Measurements from ENCODE around the gene KCNJ16.

The KCNJ16 gene

DNA sequence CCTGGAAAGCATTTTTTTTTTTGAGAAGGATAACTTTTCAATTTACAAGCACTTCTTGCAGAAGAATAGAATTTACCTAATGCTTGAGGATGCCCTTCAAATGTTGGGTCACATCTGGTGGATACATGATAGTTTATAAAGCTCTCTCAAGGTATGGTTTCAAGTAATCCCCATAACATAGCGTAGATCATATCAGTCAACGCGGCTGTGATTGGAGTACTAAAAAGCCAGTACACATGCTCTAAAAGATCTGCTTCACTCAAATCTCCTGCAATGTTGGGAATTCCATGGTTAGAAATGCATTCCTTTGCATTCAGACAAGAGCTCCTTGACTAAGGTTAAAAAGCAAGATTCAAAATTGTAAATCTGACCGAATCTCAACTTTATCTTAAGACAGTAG, 3.9 kb upstream of the KCNJ16 start:
- no peak for TF ChIP-seq ZFX (IDR thresholded peaks at IDR 0.05)
- TF ChIP-seq, protein P1, sequence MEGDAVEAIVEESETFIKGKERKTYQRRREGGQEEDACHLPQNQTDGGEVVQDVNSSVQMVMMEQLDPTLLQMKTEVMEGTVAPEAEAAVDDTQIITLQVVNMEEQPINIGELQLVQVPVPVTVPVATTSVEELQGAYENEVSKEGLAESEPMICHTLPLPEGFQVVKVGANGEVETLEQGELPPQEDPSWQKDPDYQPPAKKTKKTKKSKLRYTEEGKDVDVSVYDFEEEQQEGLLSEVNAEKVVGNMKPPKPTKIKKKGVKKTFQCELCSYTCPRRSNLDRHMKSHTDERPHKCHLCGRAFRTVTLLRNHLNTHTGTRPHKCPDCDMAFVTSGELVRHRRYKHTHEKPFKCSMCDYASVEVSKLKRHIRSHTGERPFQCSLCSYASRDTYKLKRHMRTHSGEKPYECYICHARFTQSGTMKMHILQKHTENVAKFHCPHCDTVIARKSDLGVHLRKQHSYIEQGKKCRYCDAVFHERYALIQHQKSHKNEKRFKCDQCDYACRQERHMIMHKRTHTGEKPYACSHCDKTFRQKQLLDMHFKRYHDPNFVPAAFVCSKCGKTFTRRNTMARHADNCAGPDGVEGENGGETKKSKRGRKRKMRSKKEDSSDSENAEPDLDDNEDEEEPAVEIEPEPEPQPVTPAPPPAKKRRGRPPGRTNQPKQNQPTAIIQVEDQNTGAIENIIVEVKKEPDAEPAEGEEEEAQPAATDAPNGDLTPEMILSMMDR (conservative IDR thresholded peaks at IDR 0.05): no peak
- H3K27ac ChIP-seq: no peak overlapping the region

GRCh38 chr17:70071620-70072019, 3.4 kb upstream of the KCNJ16 start:
- TF ChIP-seq, protein P1 (conservative IDR thresholded peaks at IDR 0.05): no peak
- TF ChIP-seq ZFX (IDR thresholded peaks at IDR 0.05): no peak
- H3K27ac ChIP-seq: no peak overlapping the region

DNA sequence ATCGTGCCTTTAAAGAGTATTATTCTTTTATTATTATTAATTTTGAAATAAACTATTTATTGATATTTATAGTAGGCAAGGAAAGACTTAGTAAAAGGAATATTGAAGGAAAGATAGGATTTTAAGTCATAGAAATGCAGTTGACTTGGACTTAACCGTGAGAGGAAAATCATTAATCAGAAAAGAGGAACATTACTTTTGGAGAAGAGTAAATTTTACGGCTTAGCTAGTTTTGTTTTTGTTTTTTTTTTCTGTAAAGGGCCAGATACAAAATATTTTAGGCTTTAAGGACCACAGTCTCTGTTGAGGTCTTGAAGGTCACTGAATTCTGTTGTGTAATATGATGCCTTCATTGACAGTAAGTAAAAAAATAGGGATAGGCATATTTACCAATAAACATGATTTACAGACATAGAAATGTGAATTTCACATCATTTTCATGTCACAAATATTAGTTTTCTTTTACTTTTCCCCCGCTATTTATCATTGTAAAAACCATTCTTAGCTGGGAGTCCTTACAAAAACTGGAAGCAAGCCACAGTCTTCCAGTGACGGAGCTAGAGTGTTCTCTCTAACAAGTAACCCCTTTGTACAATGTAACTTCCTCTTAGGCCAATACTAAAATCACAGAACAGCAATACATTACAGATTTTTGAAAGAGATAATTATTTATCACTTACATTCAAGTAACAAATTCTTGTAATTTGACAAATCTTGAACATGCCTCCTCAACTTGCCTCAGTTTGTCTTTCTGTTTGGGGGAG, 2.3 kb upstream of the KCNJ16 start:
- TF ChIP-seq ZFX (IDR thresholded peaks at IDR 0.05): no peak

DNA sequence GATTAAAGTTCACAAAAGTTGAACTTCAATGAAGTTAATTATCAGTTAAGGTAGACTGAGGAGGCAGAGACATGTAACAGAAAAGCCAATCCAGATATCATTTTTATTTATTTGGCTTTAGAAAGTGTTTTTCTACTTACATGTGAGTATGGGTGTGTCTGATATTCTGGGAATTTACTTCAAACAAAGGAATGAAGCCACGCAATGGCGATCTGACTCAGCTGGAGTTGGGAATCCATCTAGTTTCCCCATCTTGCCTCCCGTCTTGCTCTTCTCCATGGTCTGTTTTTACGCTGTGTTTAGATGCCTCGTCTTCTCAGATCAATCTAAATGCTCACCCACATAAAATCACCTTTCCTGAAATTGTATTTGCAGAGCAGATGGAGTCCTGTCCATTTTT, 1.7 kb upstream of the KCNJ16 start:
- H3K27ac ChIP-seq: no peak overlapping the region
- no peak for TF ChIP-seq ZFX (IDR thresholded peaks at IDR 0.05)
- TF ChIP-seq, protein P1 (conservative IDR thresholded peaks at IDR 0.05): no peak

More for the DNA sequence above, 2.3 kb upstream of the KCNJ16 start:
- H3K27ac ChIP-seq: no peak overlapping the region

GRCh38 chr17:70073799-70074198, 1.2 kb upstream of the KCNJ16 start:
- H3K27ac ChIP-seq: no peak overlapping the region
- TF ChIP-seq ZFX (IDR thresholded peaks at IDR 0.05): no peak
- TF ChIP-seq, protein P1 (conservative IDR thresholded peaks at IDR 0.05): no peak

- no peak overlapping the region for H3K27ac ChIP-seq
- TF ChIP-seq, protein P1 (conservative IDR thresholded peaks at IDR 0.05): no peak
- TF ChIP-seq ZFX (IDR thresholded peaks at IDR 0.05): no peak
These were observed 692 bp upstream of the KCNJ16 start for GRCh38 chr17:70074236-70074830.

GRCh38 chr17:70076189-70076588, 1.2 kb downstream of the KCNJ16 start:
- no peak overlapping the region for H3K27ac ChIP-seq
- TF ChIP-seq, protein P1 (conservative IDR thresholded peaks at IDR 0.05): no peak
- TF ChIP-seq ZFX (IDR thresholded peaks at IDR 0.05): no peak
